ENCODE measurements around the gene ZNF556. TPM values are rescaled to one million over a fixed set of nuclear protein-coding genes. Genes with fewer than 3 reads are reported as not detected.

The ZNF556 gene
- total and polyA plus RNA-seq, 12 donors, result 0.01 to 0.04 (median 0.03) TPM; not detected in 9

- DNase-seq (no peak), ATAC-seq (no peak)
- Histone ChIP-seq H3K4me3 (no peak overlapping the region), H3K27ac (no peak overlapping the region), H3K36me3 (peaks cover 4 to 34% (median 11%) of the 10 kb centered on the region in 9 donors), H3K9me3 (peaks cover 0 to 33% (median 4%) of the 10 kb centered on the region in 11 donors), H3K4me1 (no peaks in the 10 kb centered on the region), H3K27me3 (no peaks in the 10 kb centered on the region)
- WGBS, 2 donors, result 97% methylated on average over 5 of the region's 5 CpGs
- no peak for TF ChIP-seq CTCF (IDR thresholded peaks at IDR 0.05)
- intact Hi-C loops (cut with DNase I), result no loop called here
These were observed 45.2 kb downstream of the ZNF556 start for GRCh38 chr19:2912306-2912705.

- TF ChIP-seq CTCF (IDR thresholded peaks at IDR 0.05), result no peak
- H3K4me1 ChIP-seq, result no peaks in the 10 kb centered on the region
- H3K9me3 ChIP-seq, result peaks cover 0 to 49% (median 10%) of the 10 kb centered on the region in 11 donors
- intact Hi-C loops (cut with DNase I), result no loop called here
- peaks cover 6 to 64% (median 22%) of the 10 kb centered on the region in 9 donors for H3K36me3 ChIP-seq
- no peak for DNase-seq
- 98% methylated on average over 16 of the region's 16 CpGs for WGBS, 2 donors
- H3K4me3 ChIP-seq, result no peak overlapping the region
- no peak overlapping the region for H3K27ac ChIP-seq
- no peak for ATAC-seq
- no peaks in the 10 kb centered on the region for H3K27me3 ChIP-seq
These were observed 50.4 kb downstream of the ZNF556 start for GRCh38 chr19:2917275-2918184.

- 51 to 56% methylated on average over 5 of the region's 5 CpGs for WGBS, 2 donors
- Histone ChIP-seq H3K27me3 (no peaks in the 10 kb centered on the region), H3K27ac (no peak overlapping the region), H3K36me3 (peaks cover 0 to 24% (median 5%) of the 10 kb centered on the region in 9 donors), H3K4me3 (no peak overlapping the region), H3K4me1 (no peaks in the 10 kb centered on the region), H3K9me3 (peaks cover 0 to 14% (median under 1%) of the 10 kb centered on the region in 11 donors)
- ATAC-seq (no peak), DNase-seq (no peak)
- intact Hi-C loops (cut with DNase I), result no loop called here
- no peak for TF ChIP-seq CTCF (IDR thresholded peaks at IDR 0.05)
These were observed 55.9 kb downstream of the ZNF556 start for GRCh38 chr19:2922987-2923386.

GRCh38 chr19:2923510-2923909 lies 56.4 kb downstream of the ZNF556 start:
- Histone ChIP-seq H3K36me3 (peaks cover 0 to 18% (median 0%) of the 10 kb centered on the region in 9 donors), H3K27ac (no peak overlapping the region), H3K9me3 (peaks cover 0 to 9% (median 0%) of the 10 kb centered on the region in 11 donors), H3K4me3 (no peak overlapping the region), H3K27me3 (no peaks in the 10 kb centered on the region), H3K4me1 (no peaks in the 10 kb centered on the region)
- ATAC-seq (peak in 1 of 8 donors; percentile 42), DNase-seq (no peak)
- WGBS, 2 donors, result 67 to 69% methylated on average over 4 of the region's 4 CpGs
- no peak for TF ChIP-seq CTCF (IDR thresholded peaks at IDR 0.05)
- intact Hi-C loops (cut with DNase I), result no loop called here

Measured in heart right ventricle (tissue), 16 donors.